Inflammatory macrophage treated with lipopolysaccharide for 1 hour (primary cell): Measurements from ENCODE around the gene MORN1.

Experiments used
- DNase-seq, 2 donors: peaks; one replicate each; pipeline ENCODE4 v3.0.0-alpha.2; 2020 to 2022

The MORN1 gene

DNA sequence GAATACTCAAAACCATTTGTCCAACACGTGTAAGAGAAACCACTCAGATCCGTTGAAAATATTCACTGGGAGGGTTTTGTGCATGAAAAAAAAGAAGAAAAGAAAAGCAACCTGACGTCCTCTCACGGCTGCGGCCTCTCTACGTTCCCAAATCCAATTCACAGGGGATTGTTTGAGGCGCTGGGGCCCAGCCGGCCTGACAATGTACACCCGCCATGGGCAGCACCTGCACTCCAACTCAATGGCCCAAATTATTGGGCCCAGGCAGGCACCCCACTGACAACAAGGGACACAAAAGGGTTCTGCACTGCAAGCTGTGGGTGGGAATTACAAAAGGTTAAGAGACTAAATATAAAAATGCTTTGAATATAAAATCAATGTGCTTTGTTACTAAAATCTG lies 41.5 kb downstream of the MORN1 start:
- DNase-seq, result no peak

DNA sequence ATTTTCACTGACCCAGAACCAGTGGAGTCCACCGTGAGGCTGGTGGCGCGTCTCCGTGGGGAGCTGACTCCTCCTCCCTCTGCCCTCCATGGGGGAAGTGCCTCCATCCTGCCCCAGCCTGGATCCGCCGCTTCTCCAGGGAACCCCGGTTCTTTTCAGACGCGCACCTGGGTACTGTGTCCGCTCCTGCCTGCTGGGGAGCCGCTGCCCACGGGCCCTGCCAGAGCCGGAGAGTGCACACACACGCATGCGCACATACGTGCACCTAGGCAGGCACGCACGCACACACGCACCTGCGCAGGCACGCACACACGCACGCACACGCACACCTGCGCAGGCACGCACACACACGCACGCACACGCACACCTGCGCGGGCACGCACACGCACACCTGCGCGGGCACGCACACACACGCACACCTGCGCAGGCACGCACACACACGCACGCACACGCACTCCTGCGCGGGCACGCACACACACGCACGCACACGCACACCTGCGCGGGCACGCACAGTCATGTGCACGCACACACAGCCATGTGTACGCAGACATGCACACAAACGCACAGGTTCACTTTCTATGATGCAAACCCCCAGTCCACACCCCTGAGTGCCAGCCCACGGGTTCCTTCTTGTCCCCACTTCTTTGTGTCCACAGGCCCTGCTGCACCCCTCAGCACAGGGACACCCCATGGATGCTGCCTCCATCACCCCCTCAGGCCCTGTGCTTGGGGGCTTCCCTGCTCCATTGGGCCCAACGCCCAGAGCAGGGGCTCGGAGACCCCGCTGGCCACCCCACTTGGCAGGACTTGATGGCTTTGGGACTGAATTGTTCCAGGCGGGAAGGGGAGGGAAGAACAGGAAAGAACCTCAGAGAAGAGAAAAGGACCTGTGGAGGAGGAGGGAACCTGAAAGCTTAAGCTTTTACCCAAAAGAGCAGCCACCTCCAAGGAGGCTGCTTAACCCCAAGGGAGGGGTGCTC lies 42.7 kb downstream of the MORN1 start:
- no peak for DNase-seq

DNA sequence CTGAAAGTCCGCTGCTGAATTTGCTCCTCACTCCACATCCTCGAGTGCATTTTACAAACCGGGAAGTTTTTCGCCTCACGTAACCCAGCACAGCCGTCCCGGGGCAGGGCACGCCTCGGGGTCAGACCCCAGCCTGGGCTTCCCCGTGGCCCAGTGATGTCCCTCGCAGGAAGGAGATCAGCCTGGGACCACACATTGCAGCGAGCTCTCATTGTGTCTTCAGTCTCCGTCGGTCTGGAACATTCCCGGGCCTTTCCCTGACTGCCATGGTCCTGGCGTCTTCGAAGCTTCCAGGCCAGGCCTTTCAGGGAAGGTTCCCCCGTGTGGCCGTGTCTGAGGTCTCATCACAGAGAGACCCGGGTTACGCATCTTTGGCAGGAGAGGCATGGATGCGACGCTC lies 43.5 kb downstream of the MORN1 start:
- DNase-seq, result no peak

DNA sequence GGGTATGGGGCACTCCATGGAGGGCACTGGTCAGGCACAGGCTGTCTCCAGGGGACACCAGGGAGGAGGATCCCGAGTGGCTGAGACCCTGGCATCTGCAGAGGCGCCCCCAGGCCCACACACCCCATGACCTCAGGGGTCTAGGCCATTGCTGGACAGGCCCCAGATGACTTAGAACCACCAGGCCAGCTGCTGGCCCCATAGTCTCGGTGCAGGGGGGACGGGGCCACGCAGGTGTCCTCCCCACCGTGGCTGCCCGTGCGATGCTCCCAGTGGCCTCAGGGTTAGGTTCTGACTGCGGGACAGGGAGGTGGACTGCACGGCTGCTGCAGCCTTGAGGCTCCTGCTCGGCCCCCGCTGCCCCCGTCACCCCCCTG lies 44.0 kb downstream of the MORN1 start:
- no peak for DNase-seq

DNA sequence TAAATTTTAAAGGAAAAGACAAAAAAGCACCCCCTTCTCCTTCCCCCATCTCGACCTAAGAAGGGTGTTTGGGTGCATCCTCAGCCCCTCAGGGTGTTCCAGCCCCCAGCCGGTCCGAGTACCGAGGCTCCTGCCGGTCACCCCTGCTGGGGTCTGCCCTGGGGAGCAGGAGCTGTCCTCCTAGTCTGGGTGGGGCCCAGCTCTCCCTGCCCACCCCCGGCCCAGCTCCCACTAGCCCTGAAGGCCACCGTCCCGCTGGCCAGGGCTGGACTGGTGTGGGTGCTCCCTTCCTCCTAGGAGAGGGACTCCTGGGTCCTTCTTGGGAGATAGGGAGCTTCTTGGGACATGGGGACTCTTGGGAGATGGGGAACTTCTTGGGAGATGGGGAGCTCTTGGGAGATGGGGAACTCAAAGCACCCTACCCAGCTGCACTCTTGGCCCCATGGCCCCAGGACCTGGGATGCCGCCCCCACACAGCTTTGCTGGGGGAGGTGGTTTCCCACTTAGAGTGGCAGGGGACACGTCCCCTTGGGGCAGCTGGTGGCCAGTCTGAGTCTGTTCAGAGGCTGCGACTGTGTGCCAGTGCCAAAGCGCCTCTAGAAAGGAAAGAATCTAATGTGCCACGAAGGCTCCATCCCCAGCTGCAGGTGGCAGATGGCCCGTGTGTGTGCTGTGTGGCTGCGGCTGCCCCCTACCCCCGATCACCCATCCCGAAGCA lies 44.5 kb downstream of the MORN1 start:
- DNase-seq, result no peak

DNA sequence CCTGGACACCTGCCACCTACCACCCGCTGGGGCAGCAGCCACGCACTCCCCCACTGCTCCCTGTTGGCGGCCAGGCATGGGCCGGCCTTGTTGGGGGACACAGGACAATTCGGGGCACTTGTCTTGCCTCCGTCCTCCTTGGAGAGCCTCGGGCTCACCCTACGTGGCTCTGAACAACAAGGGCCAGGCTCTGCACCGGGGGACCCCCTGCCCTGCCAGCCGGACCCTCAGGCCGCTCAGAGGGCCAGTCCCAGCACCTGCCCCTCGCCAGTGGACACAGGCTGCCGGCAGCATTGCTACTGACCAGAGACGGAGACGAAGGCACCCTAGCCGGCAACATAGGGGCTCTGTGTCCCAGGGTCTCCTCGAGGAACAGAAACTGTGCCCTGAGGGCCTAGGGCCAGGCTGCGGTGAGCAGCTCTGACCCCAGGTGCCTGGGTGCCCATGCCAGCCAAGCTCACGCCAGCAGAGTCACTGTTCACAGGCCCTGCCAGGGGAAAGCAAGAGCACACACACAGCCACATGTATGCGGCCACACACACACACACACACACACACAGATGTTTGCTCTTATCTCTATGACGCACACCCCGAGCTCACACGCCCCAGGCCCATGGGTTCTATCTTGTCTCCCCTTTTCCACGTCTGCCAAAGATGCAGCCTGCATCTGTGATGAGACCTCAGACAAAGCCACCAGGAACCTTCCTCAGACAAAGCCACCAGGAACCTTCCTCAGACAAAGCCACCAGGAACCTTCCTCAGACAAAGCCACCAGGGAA lies 45.9 kb downstream of the MORN1 start:
- DNase-seq, result no peak

DNA sequence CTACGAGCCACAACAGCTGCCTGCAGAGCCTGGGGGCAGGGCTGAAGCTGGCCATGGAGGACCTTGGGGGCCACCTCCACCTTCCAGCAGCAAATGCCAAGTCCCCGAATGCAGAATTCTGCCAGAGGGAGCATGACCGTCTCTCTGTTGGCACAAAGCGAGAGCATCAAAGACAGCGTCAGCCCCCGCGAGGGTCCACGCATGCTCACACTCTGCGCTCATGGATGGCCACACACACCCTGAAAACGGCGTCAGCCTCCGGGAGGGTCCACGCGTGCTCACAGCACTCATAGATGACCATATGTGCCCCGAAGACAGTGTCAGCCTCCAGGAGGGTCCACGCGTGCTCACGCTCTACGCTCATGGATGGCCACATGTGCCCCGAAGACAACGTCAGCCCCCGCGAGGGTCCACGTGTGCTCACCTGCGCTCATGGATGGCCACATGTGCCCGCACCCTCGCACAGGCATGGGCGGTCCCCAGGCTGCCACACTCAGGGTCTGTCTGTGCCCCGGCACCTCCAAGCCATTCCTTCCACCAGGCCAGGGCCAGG lies 46.5 kb downstream of the MORN1 start:
- DNase-seq, result no peak

DNA sequence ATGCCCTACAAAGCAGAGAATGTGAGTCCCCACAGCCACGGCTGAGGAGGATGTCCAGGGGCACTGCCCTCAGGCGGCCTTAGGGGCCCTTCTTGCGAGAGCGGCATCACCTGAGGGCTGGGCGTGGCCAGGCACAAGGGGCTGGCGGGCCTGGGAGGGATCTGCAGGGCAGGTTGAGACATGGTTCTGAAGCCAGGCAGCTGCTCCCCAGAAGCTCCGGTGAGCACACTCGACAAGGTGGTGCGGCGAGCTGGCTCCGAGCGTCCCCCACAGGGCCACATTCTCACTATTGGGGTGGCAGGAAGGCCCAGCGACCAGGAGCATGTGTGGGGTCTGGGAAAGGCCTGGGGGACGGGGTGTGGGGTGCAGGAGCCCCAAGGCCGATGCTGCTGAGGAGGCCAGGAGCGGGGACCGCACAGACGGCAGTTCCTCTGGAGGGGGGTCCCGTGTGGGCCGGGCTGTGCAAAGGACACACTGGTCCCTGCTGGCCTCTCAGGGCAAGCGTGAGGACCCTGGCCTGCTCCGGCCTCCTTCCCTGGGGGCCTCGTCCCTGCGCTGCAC lies 47.2 kb downstream of the MORN1 start:
- no peak for DNase-seq

DNA sequence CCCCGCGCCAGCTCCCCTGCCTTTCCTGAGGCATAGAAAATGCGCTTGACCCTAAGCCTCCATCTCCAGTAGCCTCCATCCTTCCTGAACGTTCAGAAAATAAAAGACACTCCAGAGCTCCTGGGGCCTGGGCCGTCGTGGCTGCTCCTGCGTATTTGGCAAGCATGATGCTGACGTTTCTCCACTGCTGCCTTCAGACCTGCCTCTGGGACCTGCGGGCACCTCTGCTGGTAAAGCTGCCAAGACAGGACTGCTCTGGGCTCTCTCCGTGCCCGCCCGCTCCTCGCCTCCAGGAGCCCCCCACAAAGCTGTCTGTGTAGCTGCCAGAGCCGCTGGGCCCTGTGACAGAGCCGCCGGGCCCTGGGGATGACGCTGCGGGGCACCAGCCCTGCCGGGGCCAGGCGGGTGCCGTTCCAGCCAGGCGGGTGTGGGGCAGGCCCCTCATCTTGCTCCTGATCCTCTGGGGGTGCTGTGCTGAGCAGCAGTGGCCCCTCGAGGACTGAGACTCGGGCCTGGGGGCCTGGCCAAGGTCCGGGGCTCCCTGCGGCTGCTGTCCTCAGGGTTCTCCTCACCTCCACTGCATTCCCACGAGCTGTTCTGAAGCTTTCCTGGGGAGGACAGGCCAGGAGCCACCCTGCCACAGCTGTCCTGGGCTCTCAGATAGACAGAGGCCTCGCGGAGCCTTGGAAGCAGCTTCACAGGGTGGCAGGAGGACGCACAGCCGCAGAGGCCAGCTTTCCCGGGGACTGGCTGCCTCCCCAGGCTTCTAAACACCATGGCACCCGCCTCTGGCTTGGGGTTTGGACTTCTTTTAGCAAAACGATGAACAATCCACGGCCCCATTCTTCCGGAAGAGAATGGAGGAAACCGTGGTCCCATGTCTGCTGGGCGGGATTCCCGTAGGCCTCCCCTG lies 48.1 kb downstream of the MORN1 start:
- no peak for DNase-seq

DNA sequence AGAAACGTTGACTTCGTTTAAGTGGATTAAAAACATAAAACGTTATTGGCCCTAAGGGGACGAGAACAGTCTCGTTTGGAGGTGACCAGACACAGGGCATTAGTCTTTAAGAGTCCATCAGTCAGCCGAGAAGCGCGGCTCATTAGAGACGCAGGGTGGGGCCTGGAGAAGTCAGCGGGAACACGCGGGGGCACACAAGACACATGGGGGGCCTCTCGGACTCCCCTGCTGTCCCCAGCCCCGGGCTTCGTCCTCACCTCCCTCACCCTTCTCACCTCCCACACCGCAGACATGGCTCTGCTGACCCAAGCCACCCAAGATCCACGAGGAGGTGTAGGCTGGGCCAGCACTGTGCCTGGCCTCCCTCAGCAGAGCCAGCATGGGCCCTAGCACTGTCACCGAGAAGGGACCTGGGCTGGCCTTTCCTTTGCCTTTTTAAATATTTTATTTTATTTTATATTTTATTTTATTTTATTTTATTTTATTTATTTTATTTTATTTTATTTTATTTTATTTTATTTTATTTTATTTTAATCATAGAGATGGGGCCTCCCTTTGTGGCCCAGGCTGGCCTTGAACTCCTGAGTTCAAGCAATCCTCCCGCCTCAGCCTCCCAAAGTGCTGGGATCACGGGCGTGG lies 48.9 kb downstream of the MORN1 start:
- DNase-seq, result no peak

DNA sequence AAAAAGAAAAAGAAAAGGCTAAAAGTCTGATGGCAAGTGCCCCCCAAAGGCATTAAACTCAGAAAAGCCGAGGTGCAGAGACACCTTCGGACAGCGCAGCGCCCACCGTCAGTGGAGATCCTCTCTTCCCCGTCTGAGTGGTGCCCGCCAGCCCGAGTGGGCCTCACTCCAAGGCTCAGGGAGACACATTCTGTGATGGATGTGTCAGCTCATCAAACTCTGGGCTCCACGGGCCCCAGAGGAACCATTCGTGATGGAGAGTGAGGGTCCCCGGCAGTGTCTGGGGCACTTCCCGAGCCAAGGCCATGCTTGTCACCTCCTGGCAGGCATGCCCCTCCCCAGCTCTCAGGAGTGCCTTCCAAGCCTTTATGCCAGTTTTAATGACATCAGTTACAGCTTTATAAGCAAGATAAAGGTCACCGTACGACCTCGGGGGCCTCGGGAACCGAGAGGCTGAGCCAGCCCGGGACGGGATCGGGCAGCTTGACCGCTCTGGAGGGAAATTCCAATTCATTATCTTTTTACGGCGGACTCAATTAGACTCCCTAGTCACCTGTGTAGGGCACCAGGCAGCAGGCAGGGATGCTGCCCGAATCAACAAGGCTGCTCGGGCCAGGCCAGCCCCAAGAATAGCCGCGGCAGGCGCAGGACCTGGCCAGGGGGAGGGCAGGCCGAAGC lies 49.5 kb downstream of the MORN1 start:
- no peak for DNase-seq

DNA sequence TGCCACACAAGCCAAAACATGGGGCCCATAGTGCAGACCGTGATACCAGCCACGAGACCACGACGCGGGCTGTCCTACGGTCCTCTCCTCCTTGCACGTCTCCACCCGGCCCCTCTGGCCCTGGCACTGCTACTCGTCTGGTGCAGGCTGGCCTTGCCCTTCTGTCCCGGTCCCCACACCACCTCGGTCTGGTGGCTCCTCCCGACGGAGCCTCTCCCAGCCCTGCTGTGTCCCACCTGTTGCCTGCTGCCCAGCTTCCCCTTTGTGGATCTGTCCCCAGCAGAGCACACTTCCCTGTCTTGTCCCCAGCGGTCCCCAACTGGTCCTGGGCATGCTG lies 50.5 kb downstream of the MORN1 start:
- DNase-seq, result no peak

DNA sequence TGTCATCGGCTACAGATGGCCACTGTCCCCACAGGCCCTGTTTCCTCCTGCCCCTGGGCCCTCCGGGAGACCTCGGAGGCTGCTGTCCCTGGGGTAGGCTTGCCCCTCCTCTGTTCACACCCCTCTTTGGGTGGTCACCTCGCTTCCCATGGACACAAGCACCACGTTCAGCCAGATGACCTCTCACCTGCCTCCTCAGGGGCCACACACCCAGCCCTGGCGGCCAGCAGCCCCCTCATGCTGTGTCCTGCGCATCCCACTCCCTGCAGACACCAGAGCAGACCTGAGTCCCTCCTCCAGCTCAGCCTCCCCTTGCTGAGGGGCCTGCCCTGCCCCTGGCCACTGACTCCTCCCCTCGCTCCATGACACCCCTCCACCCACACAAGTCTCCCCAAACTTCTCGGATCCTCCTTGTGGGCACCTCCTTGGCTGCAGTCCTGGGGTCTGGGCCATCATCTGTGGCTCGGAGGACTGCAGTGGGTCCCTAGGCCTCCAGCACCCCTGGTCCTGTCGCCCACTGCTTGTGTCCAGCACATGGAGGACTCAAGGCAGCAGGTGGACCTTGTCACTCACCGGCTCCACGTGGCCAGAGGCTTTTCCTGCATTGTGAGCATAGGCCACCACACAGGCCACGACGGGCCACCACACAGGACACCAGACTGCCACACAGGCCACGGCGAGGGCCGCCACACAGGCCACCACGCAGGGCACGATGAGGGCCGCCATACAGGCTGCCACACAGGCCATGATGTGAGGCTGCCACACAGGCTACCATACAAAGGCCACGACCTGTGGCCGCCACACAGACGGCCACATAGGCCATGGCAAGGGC lies 51.1 kb downstream of the MORN1 start:
- DNase-seq, result no peak

DNA sequence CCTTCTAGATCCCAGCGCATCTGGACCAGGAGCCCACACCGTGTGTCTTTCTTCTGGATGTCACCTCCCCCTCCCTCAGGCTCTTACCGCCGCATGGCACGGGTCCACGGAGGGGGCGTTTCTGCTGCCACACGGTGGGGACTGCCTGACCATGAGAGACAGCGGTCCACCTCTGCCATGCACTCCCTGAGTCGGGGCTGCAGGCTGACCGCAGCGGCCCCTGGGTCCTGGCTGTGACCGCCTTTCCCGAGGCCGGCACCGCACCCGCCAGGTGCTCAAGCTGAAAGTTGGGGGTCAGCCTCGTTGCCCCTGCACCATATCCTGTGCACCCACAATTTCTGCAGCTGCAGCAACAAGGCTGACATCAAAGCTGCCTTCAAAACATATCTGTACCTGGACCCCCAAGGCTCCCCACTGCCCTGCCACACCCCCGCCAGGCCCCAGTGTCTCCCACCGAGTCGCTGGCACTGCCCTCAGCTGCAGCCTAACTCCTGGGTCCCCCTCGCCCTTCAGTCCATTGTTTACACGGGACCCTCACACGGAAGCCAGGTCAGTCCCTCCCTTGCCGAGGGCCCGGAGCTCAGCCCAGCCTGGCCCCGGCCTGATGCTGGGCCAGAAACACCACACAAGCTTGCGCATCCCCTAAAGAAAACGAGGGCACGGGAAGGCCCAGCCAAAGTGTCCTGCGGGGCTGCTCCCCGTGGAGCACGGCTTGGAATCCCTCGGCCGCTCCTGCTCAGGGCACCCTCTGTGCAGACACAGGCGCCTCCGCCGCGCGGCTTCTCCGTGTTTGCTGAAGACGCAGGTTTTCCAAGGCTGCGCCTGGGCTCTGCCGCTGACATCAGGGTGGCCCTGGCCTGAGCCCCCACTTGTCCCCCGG lies 51.9 kb downstream of the MORN1 start:
- no peak for DNase-seq

DNA sequence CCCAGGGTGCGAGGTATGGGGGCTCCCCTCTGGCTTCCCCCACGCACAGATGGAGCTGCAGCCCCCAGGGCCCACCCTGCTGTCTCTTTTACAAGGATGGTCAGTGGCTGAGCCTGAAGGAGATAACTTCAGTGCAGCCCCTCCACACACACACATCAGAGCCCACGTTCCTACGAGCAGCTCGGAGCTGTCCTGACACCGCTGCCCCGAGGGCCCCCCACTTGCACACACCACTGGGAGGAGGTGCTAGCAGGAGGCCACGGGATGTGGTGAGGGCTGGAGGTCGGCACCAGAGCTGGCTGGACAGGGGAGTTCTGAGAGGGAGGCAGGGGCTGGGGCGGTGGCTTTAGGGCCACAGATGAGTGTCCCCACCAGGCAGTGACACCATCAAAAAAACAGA lies 53.9 kb downstream of the MORN1 start:
- DNase-seq, result no peak

DNA sequence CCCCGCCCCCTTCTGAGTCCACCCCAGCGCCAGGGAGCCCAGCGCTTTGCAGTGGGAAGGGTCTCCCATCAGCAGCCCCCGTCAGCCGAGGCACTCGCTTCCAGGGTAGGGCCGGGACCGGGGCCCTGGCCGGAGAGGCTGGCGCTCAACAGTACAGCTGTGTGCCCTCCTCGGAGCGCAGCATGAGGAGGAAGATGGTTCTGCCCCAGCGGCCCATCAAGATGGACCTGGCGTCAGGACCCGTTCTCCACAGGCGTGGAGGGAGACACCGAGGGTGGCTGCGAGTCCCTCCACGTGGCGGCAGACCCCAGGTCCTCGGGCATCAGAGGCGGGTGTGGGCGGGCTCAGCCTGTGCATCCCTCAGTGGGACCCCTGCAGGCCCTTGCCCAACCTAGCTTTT lies 54.3 kb downstream of the MORN1 start:
- no peak for DNase-seq

DNA sequence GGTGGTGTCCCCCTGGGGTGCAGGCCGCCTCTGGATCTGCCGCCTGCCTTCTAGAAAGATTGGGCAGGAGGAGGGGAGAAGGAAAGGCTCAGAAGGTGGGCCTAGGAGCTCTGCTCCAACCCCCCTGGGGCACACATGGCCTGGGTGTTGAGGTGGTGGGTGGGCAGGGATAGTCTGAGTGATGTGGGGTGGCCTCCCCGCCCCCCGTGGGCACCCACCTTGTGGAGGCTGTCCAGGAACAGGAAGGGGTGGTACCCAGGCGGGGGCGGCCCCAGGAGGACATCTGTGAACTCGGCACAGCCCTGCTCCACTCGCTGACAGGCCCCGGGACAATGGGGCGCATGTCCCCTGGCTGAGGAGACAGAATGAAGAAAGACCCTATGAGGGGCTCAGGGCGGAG lies 54.9 kb downstream of the MORN1 start:
- DNase-seq, result no peak

DNA sequence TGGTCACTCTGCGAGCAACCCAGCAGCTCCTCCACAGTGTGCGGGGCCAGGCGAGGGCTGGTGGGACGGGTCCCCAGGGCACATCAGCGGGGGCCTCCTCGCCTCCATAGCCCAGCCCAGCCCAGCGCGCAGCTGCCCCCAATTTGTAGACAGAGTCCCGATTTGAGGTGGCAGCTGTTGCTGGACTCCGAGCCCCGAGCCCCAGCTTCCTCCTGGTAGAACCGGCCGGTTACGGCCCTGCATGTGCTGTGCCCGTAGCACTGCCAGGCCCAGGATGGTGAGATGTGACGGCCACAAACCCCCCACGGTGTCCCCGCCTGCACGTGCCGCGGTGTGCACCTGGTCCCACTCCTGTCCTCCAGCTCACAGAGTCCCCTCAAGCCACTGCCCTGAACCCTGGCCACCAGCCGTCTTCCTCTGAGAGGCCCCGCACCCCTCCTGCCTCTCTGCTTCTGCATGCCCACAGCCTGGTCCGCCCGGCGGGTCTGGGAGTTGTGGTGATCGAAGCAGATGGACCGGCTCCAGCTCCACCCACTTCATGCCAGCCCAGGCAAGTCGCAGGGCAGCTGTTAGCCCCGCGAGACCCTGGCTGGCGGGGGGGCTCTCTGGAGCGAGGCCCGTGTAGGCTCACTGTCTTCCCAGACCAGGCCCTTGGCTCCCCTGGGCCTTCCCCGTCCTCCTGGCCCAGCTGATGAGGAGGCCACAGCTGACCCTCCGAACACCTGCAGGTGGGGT lies 55.5 kb downstream of the MORN1 start:
- DNase-seq, result no peak
